DND-41 (cell line): ENCODE data around the gene TLK1.

Source experiments
- ATAC-seq: fragments of 200-7000 bp; cut with Tn5 transposase; 3 replicates; pipeline ENCODE4 v1.9.1; 2021; ENCODE audit warnings: low read depth; ENCODE audit not compliant: insufficient read depth
- DNase-seq: peaks from one replicate; pipeline ENCODE4 v3.0.0-alpha.2; 2020
- H2AFZ ChIP-seq: 2 replicates; pipeline ENCODE4 v1.6.0; 2012; ENCODE audit warnings: low read depth, low read length
- H3K27ac ChIP-seq: 2 replicates; pipeline ENCODE4 v1.5.1; 2012; ENCODE audit warnings: low read length, inconsistent platforms
- H3K27me3 ChIP-seq: fragments of 200-600 bp; sonication (generic); 2 replicates; pipeline ENCODE4 v1.6.0; 2012; ENCODE audit warnings: low read length, mild to moderate bottlenecking, inconsistent platforms; ENCODE audit not compliant: insufficient read depth, poor library complexity
- H3K36me3 ChIP-seq: 2 replicates; pipeline ENCODE4 v1.5.1; 2012; ENCODE audit warnings: low read length, inconsistent platforms; ENCODE audit not compliant: insufficient read depth
- H3K4me1 ChIP-seq: 2 replicates; pipeline ENCODE4 v1.5.1; 2012; ENCODE audit warnings: mild to moderate bottlenecking, low read length; ENCODE audit not compliant: insufficient read depth
- H3K4me2 ChIP-seq: 2 replicates; pipeline ENCODE4 v1.6.0; 2012; ENCODE audit warnings: mild to moderate bottlenecking, moderate library complexity, low read length, inconsistent platforms; ENCODE audit not compliant: insufficient read depth
- H3K4me3 ChIP-seq, 2 experiments: fragments of 200-600 bp in 1 of 2; shearing (Covaris generic) in 1 of 2; 2 replicates each; pipeline ENCODE4 v1.5.1; 2012 to 2016; ENCODE audit warnings: inconsistent platforms in 2 of 2, low read length in 2 of 2, mild to moderate bottlenecking in 2 of 2, low read depth in 1 of 2, moderate library complexity in 1 of 2
- H3K79me2 ChIP-seq: 2 replicates; pipeline ENCODE4 v1.6.0; 2012; ENCODE audit warnings: low read length, inconsistent platforms; ENCODE audit not compliant: insufficient read depth
- H3K9ac ChIP-seq: 2 replicates; pipeline ENCODE4 v1.6.0; 2012; ENCODE audit warnings: low read depth, mild to moderate bottlenecking, inconsistent platforms, low read length, moderate library complexity
- H3K9me3 ChIP-seq: 2 replicates; pipeline ENCODE4 v1.5.1; 2012; ENCODE audit warnings: low read length, moderate library complexity, mild to moderate bottlenecking, inconsistent platforms; ENCODE audit not compliant: insufficient read depth, severe bottlenecking
- H4K20me1 ChIP-seq: 2 replicates; pipeline ENCODE4 v1.6.0; 2012; ENCODE audit warnings: low read length; ENCODE audit not compliant: insufficient read depth
- CTCF ChIP-seq: IDR thresholded peaks from 2 replicates; pipeline ENCODE4 v1.5.1; 2012; ENCODE audit warnings: borderline replicate concordance, low read length, moderate library complexity, mild to moderate bottlenecking; ENCODE audit not compliant: poor library complexity, severe bottlenecking; ENCODE audit errors: extremely low read depth
- EZH2 ChIP-seq: IDR thresholded peaks from 3 replicates; pipeline ENCODE4 v1.6.1; 2012; ENCODE audit warnings: borderline replicate concordance, low read depth, mild to moderate bottlenecking, moderate library complexity, low read length, inconsistent platforms; ENCODE audit not compliant: severe bottlenecking

Gene TLK1

GRCh38 chr2:171181064-171182049, 20.7 kb upstream of the TLK1 start:
- Histone ChIP-seq H3K4me1 (no peaks in the 10 kb centered on the region), H3K79me2 (no peaks in the 10 kb centered on the region), H3K4me3 (no peak overlapping the region), H3K27me3 (no peaks in the 10 kb centered on the region), H3K9me3 (no peaks in the 10 kb centered on the region), H2AFZ (no peak overlapping the region), H3K27ac (no peak overlapping the region), H4K20me1 (no peaks in the 10 kb centered on the region), H3K4me2 (no peak overlapping the region), H3K36me3 (no peaks in the 10 kb centered on the region), H3K9ac (no peak overlapping the region)
- DNase-seq (no peak), ATAC-seq (no peak)
- TF ChIP-seq EZH2: no peak
- no peak for TF ChIP-seq CTCF

DNA sequence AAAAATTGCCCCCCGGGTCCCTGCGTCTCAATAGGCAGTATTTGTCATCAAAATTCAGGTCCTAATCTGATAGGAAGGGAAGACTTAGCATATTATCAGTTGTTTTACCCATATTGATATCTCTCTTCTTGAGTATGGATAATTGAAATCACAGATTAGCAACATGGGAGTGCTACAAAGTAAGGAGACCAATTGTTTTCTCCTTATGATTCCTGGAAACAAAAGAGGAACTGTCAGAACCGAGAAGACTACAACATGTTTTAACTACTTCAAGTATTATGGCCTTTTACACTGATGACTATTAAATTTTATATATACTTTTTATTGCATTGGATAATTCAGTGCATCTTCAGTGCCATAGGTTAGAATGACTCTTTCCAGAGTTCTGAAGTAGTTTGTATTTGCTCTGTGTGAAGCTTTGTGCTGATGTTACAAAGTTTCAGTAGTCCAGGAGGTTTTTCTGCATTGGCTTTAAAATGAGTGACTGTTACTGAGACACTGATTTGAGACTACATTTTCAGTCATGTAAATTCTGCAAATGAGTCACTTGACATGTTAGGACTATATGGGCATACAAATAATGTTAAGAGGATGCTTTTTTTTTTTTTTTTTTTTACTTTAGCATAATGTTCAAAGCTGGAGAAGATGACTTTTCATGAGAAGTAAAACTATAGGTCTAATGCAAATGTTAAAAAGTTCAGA, 19.7 kb upstream of the TLK1 start:
- H2AFZ ChIP-seq: no peak overlapping the region
- H3K79me2 ChIP-seq: no peaks in the 10 kb centered on the region
- H3K27me3 ChIP-seq: no peaks in the 10 kb centered on the region
- ATAC-seq (no peak), DNase-seq (no peak)
- H3K9ac ChIP-seq: no peak overlapping the region
- TF ChIP-seq CTCF (no peak), EZH2 (no peak)
- H3K27ac ChIP-seq: no peak overlapping the region
- H3K4me1 ChIP-seq: no peaks in the 10 kb centered on the region
- H4K20me1 ChIP-seq: no peaks in the 10 kb centered on the region
- no peak overlapping the region for H3K4me2 ChIP-seq
- H3K9me3 ChIP-seq: no peaks in the 10 kb centered on the region
- no peaks in the 10 kb centered on the region for H3K36me3 ChIP-seq
- no peak overlapping the region for H3K4me3 ChIP-seq

DNA sequence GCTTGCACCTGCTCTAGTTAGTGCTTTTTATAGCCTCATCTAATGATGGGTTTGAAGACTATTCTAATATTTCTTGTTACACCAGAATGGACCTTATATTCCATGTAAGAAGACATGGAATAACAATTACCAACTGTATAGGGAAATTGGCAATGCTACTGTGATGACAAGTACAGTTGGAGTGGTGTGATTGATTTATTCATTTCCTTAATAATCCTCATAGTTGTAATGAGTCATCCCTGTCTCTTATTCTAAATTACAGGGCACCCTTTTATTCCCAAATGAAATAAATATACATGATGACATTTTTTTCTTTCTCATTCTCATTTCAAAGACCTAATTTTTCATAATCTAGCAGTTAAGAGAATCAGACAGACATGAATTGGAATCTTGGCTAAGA, 18.3 kb upstream of the TLK1 start:
- Histone ChIP-seq H3K27ac (no peak overlapping the region), H3K9me3 (no peaks in the 10 kb centered on the region), H3K9ac (no peak overlapping the region), H4K20me1 (no peaks in the 10 kb centered on the region), H3K36me3 (no peaks in the 10 kb centered on the region), H3K4me2 (no peak overlapping the region), H3K79me2 (no peaks in the 10 kb centered on the region), H2AFZ (no peak overlapping the region), H3K4me3 (no peak overlapping the region), H3K27me3 (no peaks in the 10 kb centered on the region), H3K4me1 (no peaks in the 10 kb centered on the region)
- no peak for TF ChIP-seq CTCF
- TF ChIP-seq EZH2: no peak
- DNase-seq: no peak
- ATAC-seq: no peak
